ENCODE data around the gene KRT78.

KRT78 gene

GRCh38 chr12:52821071-52821730, 27.6 kb downstream of the KRT78 start:
- Histone ChIP-seq H3K4me1 (no peaks in the 10 kb centered on the region), H3K27me3 (peaks cover 33% of the 10 kb centered on the region), H3K4me3 (ENCODE audit: low read depth, low read length) (no peak overlapping the region), H3K36me3 (no peaks in the 10 kb centered on the region), H3K9me3 (no peaks in the 10 kb centered on the region)
- no peak for TF ChIP-seq CTCF (IDR thresholded peaks at IDR 0.05; ENCODE audit: low read depth, low read length)
- DNase-seq: no peak

GRCh38 chr12:52820521-52820920, 28.3 kb downstream of the KRT78 start:
- no peak for TF ChIP-seq CTCF (IDR thresholded peaks at IDR 0.05; ENCODE audit: low read depth, low read length)
- Histone ChIP-seq H3K4me3 (ENCODE audit: low read depth, low read length) (no peak overlapping the region), H3K4me1 (no peaks in the 10 kb centered on the region), H3K36me3 (no peaks in the 10 kb centered on the region), H3K9me3 (no peaks in the 10 kb centered on the region), H3K27me3 (peaks cover 33% of the 10 kb centered on the region)
- no peak for DNase-seq

- no peak for TF ChIP-seq CTCF (IDR thresholded peaks at IDR 0.05; ENCODE audit: low read depth, low read length)
- no peak for DNase-seq
- Histone ChIP-seq H3K4me3 (ENCODE audit: low read depth, low read length) (no peak overlapping the region), H3K9me3 (no peaks in the 10 kb centered on the region), H3K36me3 (no peaks in the 10 kb centered on the region), H3K27me3 (peaks cover 33% of the 10 kb centered on the region), H3K4me1 (no peaks in the 10 kb centered on the region)
These were observed 28.9 kb downstream of the KRT78 start for GRCh38 chr12:52819731-52820510.

- TF ChIP-seq CTCF (IDR thresholded peaks at IDR 0.05; ENCODE audit: low read depth, low read length): no peak
- DNase-seq: no peak
- H3K4me3 ChIP-seq (ENCODE audit: low read depth, low read length): no peak overlapping the region
- H3K4me1 ChIP-seq: no peaks in the 10 kb centered on the region
- no peaks in the 10 kb centered on the region for H3K9me3 ChIP-seq
- peaks cover 37% of the 10 kb centered on the region for H3K27me3 ChIP-seq
- no peaks in the 10 kb centered on the region for H3K36me3 ChIP-seq
These were observed 29.8 kb downstream of the KRT78 start for GRCh38 chr12:52818887-52819420.

GRCh38 chr12:52818388-52818787, 30.4 kb downstream of the KRT78 start:
- no peaks in the 10 kb centered on the region for H3K4me1 ChIP-seq
- no peak for DNase-seq
- H3K27me3 ChIP-seq: peaks cover 40% of the 10 kb centered on the region
- H3K9me3 ChIP-seq: no peaks in the 10 kb centered on the region
- H3K36me3 ChIP-seq: no peaks in the 10 kb centered on the region
- no peak for TF ChIP-seq CTCF (IDR thresholded peaks at IDR 0.05; ENCODE audit: low read depth, low read length)
- H3K4me3 ChIP-seq (ENCODE audit: low read depth, low read length): no peak overlapping the region
